IMR-90 (cell line): ENCODE results near the gene HDDC2. TPM values are rescaled to one million over a fixed set of nuclear protein-coding genes. Genes with fewer than 3 reads are reported as not detected.
A peak's percentile ranks its signal among the peaks of the same experiment; 100 is the strongest.

ENCODE experiments used
- ATAC-seq: fragments of 200-7000 bp; cut with Tn5 transposase; 2 replicates; pipeline ENCODE4 v1.9.1; 2020; ENCODE audit warnings: low read depth, mild to moderate bottlenecking, moderate library complexity
- BruUV-seq: library from RNA; stranded (reverse); fragments of 400-500 nt; replicated peaks from 2 replicates; lab custom pipeline; 2021; lab: Mats Ljungman, UMichigan
- CTCF ChIA-PET: fragments of 300-600 bp; formaldehyde crosslinking; extraction: SDS; loops from one replicate; lab custom pipeline; 2021; ENCODE audit warnings: antibody characterized with exemption; lab: Yijun Ruan, JAX
- POLR2A ChIA-PET: fragments of 300-600 bp; sonication (Branson Sonifier 250); formaldehyde crosslinking; loops from one replicate; lab custom pipeline; 2022; ENCODE audit warnings: antibody characterized with exemption; ENCODE audit not compliant: unreplicated experiment; lab: Charles Lee
- DNase-seq: peaks from one replicate; pipeline ENCODE4 v3.0.0; 2013
- H2AFZ ChIP-seq: replicated peaks from 2 replicates; pipeline ENCODE3; 2013; ENCODE audit warnings: low read length, mild to moderate bottlenecking; ENCODE audit not compliant: poor library complexity
- H2AK5ac ChIP-seq: 2 replicates; pipeline ENCODE4 v1.6.1; 2013; ENCODE audit warnings: low read depth, low read length, inconsistent platforms
- H2AK9ac ChIP-seq: replicated peaks from 2 replicates; pipeline ENCODE3; 2013; ENCODE audit warnings: mild to moderate bottlenecking, low read depth, low read length, moderate library complexity; ENCODE audit not compliant: poor library complexity
- H2BK120ac ChIP-seq: 2 replicates; pipeline ENCODE4 v1.6.1; 2013; ENCODE audit warnings: low read depth, low read length, inconsistent platforms
- H2BK15ac ChIP-seq: 3 replicates; pipeline ENCODE4 v1.6.1; 2013; ENCODE audit warnings: low read depth, low read length, inconsistent platforms
- H2BK20ac ChIP-seq: 2 replicates; pipeline ENCODE4 v1.6.1; 2013; ENCODE audit warnings: low read depth, mild to moderate bottlenecking, inconsistent platforms, low read length, moderate library complexity
- H2BK5ac ChIP-seq: 2 replicates; pipeline ENCODE4 v1.6.1; 2013; ENCODE audit warnings: mild to moderate bottlenecking, low read depth, low read length, inconsistent platforms; ENCODE audit not compliant: poor library complexity, severe bottlenecking
- H3K14ac ChIP-seq: replicated peaks from 2 replicates; pipeline ENCODE4 v1.6.1; 2013; ENCODE audit warnings: low read depth, low read length, inconsistent platforms
- H3K18ac ChIP-seq: 2 replicates; pipeline ENCODE4 v1.6.1; 2013; ENCODE audit warnings: low read depth, low read length, control low read depth
- H3K23ac ChIP-seq: 2 replicates; pipeline ENCODE4 v1.6.1; 2013; ENCODE audit warnings: low read depth, low read length, inconsistent platforms
- H3K27ac ChIP-seq: 2 replicates; pipeline ENCODE4 v1.5.1; 2013; ENCODE audit warnings: mild to moderate bottlenecking, control low read depth, low read length; ENCODE audit not compliant: insufficient read depth
- H3K27me3 ChIP-seq: 2 replicates; pipeline ENCODE4 v1.6.1; 2013; ENCODE audit warnings: low read length; ENCODE audit not compliant: control insufficient read depth, insufficient read depth
- H3K36me3 ChIP-seq: 2 replicates; pipeline ENCODE4 v1.6.1; 2013; ENCODE audit warnings: low read length, mixed read lengths; ENCODE audit not compliant: control insufficient read depth, insufficient read depth
- H3K4ac ChIP-seq: 2 replicates; pipeline ENCODE4 v1.6.1; 2013; ENCODE audit warnings: low read depth, low read length, inconsistent platforms
- H3K4me1 ChIP-seq: 2 replicates; pipeline ENCODE4 v1.6.1; 2013; ENCODE audit warnings: low read length, mixed read lengths; ENCODE audit not compliant: control insufficient read depth, insufficient read depth
- H3K4me2 ChIP-seq: 2 replicates; pipeline ENCODE4 v1.6.1; 2013; ENCODE audit warnings: low read depth, mild to moderate bottlenecking, control low read depth, low read length, moderate library complexity
- H3K4me3 ChIP-seq: 2 replicates; pipeline ENCODE4 v1.5.1; 2013; ENCODE audit warnings: low read depth, mild to moderate bottlenecking, control low read depth, low read length, moderate library complexity; ENCODE audit not compliant: insufficient read depth
- H3K56ac ChIP-seq: 2 replicates; pipeline ENCODE4 v1.6.1; 2013; ENCODE audit warnings: low read length, inconsistent platforms; ENCODE audit not compliant: insufficient read depth; ENCODE audit errors: extremely low read depth
- H3K79me1 ChIP-seq, 2 experiments: 2 replicates each; pipeline ENCODE4 v1.6.1; 2013; ENCODE audit warnings: low read length in 2 of 2, inconsistent platforms in 1 of 2, low read depth in 1 of 2
- H3K9ac ChIP-seq: 2 replicates; pipeline ENCODE4 v1.6.1; 2013; ENCODE audit warnings: low read depth, low read length, control low read depth
- H3K9me1 ChIP-seq: 2 replicates; pipeline ENCODE4 v1.6.1; 2013; ENCODE audit warnings: low read length, inconsistent platforms; ENCODE audit not compliant: insufficient read depth
- H3K9me3 ChIP-seq: 2 replicates; pipeline ENCODE4 v1.6.1; 2013; ENCODE audit warnings: low read length; ENCODE audit not compliant: control insufficient read depth, insufficient read depth
- H4K20me1 ChIP-seq: 2 replicates; pipeline ENCODE4 v1.6.1; 2013; ENCODE audit warnings: low read length, inconsistent platforms; ENCODE audit not compliant: insufficient read depth
- H4K5ac ChIP-seq: 2 replicates; pipeline ENCODE4 v1.6.1; 2013; ENCODE audit warnings: mild to moderate bottlenecking, low read depth, low read length, control low read depth
- H4K8ac ChIP-seq, 2 experiments: 2 replicates each; pipeline ENCODE4 v1.6.1; 2013; ENCODE audit warnings: low read depth in 2 of 2, low read length in 2 of 2, control low read depth in 1 of 2, inconsistent platforms in 1 of 2
- H4K91ac ChIP-seq: 2 replicates; pipeline ENCODE4 v1.6.1; 2013; ENCODE audit warnings: low read depth, low read length, inconsistent platforms; ENCODE audit not compliant: insufficient read depth
- FOS ChIP-seq: fragments of 150-350 bp; IDR thresholded peaks from 2 replicates; pipeline ENCODE4 v1.6.1; 2016; ENCODE audit warnings: low read depth, low read length
- SMC3 ChIP-seq: fragments of 150-350 bp; IDR thresholded peaks from 2 replicates; pipeline ENCODE4 v1.6.1; 2016; ENCODE audit warnings: low read depth, mild to moderate bottlenecking, antibody characterized with exemption, low read length, moderate library complexity
- USF2 ChIP-seq: fragments of 150-350 bp; IDR thresholded peaks from 2 replicates; pipeline ENCODE4 v1.6.1; 2017; ENCODE audit warnings: mild to moderate bottlenecking, antibody characterized with exemption, low read length, low read depth
- WGBS, 2 experiments: methylation state at CpG; one replicate each; pipeline versions ENCODE4 v1.1.5 to v1.1.7; 2013; ENCODE audit warnings: missing lambda C conversion rate in 2 of 2; ENCODE audit not compliant: insufficient read length in 1 of 2; ENCODE audit errors: extremely low coverage in 2 of 2; 5-methylcytosine and 5-hydroxymethylcytosine counted together
- dilution Hi-C: fragments of 300-500 bp; cut with HindIII; formaldehyde crosslinking; loops from one replicate; pipeline ENCODE4 v1.14.3; 2018; ENCODE audit warnings: low sequenced_read_pairs; ENCODE audit not compliant: unreplicated experiment
- in situ Hi-C: fragments of 300-500 bp; cut with MboI; formaldehyde crosslinking; loops from 3 replicates; pipeline ENCODE4 v1.14.3; 2019; ENCODE audit warnings: low sequenced_read_pairs, inconsistent platforms, mixed read lengths
- intact Hi-C: fragments of 100-400 bp; cut with micrococcal nuclease; formaldehyde crosslinking; loops from 2 replicates; pipeline ENCODE4 v1.10.0; 2022
- polyA plus RNA-seq, 3 experiments: library from polyadenylated mRNA; depleted of rRNA; stranded (reverse); fragments of >200 nt; gene quantifications; 2 replicates each; pipeline ENCODE4 v1.2.3, GENCODE V29; 2012; ENCODE audit warnings: low replicate concordance in 1 of 3
- total RNA-seq: library from RNA; depleted of rRNA; stranded (reverse); fragments of >200 nt; gene quantifications from 2 replicates; pipeline ENCODE4 v1.2.3, GENCODE V29; 2012

Gene HDDC2
- total and polyA plus RNA-seq, 2 of the 4 experiments (the other 2 are of a cell fraction): 40.9 to 68.6 TPM

GRCh38 chr6:125307150-125307838 is 5.5 kb upstream of the HDDC2 start:
- Histone ChIP-seq H3K4me3 (no peak overlapping the region), H3K9me3 (peaks cover 3% of the 10 kb centered on the region; the same call in 1 of the 2 replicates), H3K23ac (no peak overlapping the region), H4K20me1 (no peaks in the 10 kb centered on the region), H3K9me1 (no peaks in the 10 kb centered on the region), H2BK5ac (no peak overlapping the region), H2BK120ac (no peak overlapping the region), H2AK5ac (no peak overlapping the region), H3K79me1 (no peaks in the 10 kb centered on the region), H3K27me3 (peaks cover 2% of the 10 kb centered on the region; the same call in 1 of the 2 replicates), H4K5ac (no peak overlapping the region), H3K36me3 (no peaks in the 10 kb centered on the region), H3K4me1 (no peaks in the 10 kb centered on the region), H3K18ac (no peak overlapping the region), H4K91ac (no peak overlapping the region), H3K27ac (no peak overlapping the region), H4K8ac (no peak overlapping the region), H3K4ac (no peak overlapping the region), H3K14ac (no peak overlapping the region), H2BK20ac (no peak overlapping the region), H3K56ac (no peak overlapping the region), H3K4me2 (no peak overlapping the region), H3K9ac (no peak overlapping the region), H2AFZ (no peak overlapping the region), H2BK15ac (no peak overlapping the region), H2AK9ac (no peak overlapping the region)
- no peak for ATAC-seq
- TF ChIP-seq SMC3: no peak
- TF ChIP-seq USF2: no peak
- TF ChIP-seq FOS: no peak
- dilution Hi-C loops: no loop called here
- WGBS, 2 experiments: no CpG with 5 or more reads among the region's 6 CpGs
- POLR2A ChIA-PET: no interaction called here
- in situ Hi-C loops: loop anchor here (10.0 kb wide), 1 partner anchor 152 kb away; the partner anchor contains the start of gene TPD52L1
- no TSS peak for BruUV-seq
- CTCF ChIA-PET: no interaction called here
- intact Hi-C loops: no loop called here
- peak; percentile 27 for DNase-seq
